ENCODE measurements around the gene RGS12.

DNA sequence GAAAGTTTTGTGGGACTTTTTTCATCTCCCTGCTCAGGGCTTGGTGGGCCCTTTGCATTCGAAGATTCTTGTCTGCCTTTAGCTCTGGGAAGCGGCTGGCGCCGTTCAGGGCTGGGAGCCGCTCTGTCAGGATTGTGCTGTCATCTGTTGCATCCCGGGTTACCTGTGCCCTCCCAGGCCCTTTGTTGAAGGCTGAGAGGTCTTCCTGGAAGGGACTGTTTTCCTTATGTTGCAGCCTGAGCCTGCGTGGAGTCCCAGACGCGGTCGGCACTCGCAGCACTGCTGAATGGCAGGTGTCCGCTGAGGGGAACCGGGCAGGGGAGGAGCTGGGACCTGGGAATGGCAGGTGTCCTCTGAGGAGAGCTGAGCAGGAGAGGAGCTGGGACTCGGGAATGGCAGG lies 15.9 kb downstream of the RGS12 start:
- TF ChIP-seq, protein P1, sequence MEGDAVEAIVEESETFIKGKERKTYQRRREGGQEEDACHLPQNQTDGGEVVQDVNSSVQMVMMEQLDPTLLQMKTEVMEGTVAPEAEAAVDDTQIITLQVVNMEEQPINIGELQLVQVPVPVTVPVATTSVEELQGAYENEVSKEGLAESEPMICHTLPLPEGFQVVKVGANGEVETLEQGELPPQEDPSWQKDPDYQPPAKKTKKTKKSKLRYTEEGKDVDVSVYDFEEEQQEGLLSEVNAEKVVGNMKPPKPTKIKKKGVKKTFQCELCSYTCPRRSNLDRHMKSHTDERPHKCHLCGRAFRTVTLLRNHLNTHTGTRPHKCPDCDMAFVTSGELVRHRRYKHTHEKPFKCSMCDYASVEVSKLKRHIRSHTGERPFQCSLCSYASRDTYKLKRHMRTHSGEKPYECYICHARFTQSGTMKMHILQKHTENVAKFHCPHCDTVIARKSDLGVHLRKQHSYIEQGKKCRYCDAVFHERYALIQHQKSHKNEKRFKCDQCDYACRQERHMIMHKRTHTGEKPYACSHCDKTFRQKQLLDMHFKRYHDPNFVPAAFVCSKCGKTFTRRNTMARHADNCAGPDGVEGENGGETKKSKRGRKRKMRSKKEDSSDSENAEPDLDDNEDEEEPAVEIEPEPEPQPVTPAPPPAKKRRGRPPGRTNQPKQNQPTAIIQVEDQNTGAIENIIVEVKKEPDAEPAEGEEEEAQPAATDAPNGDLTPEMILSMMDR (IDR thresholded peaks at IDR 0.05; ENCODE audit: low read length): no peak
- no peak for TF ChIP-seq EZH2 (IDR thresholded peaks at IDR 0.05; ENCODE audit: borderline replicate concordance, low read length)

Data from OCI-LY1 (cell line).